K562 (cell line): ENCODE measurements around the gene SLC30A4. TPM values are rescaled to one million over a fixed set of nuclear protein-coding genes. Genes with fewer than 3 reads are reported as not detected.
A peak's percentile ranks its signal among the peaks of the same experiment; 100 is the strongest.

Experiments used
- CBX1 ChIP-seq: sonication (generic); IDR thresholded peaks from 2 replicates; pipeline ENCODE4 v1.6.1; 2016; ENCODE audit warnings: antibody characterized with exemption, low read depth, mild to moderate bottlenecking
- CC2D1A ChIP-seq: fragments of 450-650 bp; IDR thresholded peaks from 2 replicates; pipeline ENCODE4 v1.6.1; 2017; ENCODE audit warnings: mild to moderate bottlenecking
- DDX20 ChIP-seq: fragments of 450-650 bp; IDR thresholded peaks from 2 replicates; pipeline ENCODE4 v1.6.1; 2016; ENCODE audit warnings: missing genetic modification characterization, low read depth, mild to moderate bottlenecking, missing compliant biosample characterization, moderate library complexity
- POLR2B ChIP-seq: fragments of 450-650 bp; IDR thresholded peaks from 2 replicates; pipeline ENCODE4 v1.6.1; 2018; ENCODE audit warnings: low read depth; ENCODE audit not compliant: partially characterized antibody
- SMAD3 ChIP-seq: fragments of 450-650 bp; formaldehyde crosslinking; conservative IDR thresholded peaks from 2 replicates; pipeline ENCODE4 v1.4.0; 2020; ENCODE audit warnings: mild to moderate bottlenecking
- SMC3 ChIP-seq: conservative IDR thresholded peaks from 2 replicates; pipeline ENCODE4 v1.6.1; 2011; ENCODE audit warnings: low read depth, low read length, improper control_type of control experiment; ENCODE audit not compliant: insufficient read depth
- THAP12 ChIP-seq: fragments of 250-450 bp; sonication (Bioruptor Pico); IDR thresholded peaks from 2 replicates; pipeline ENCODE4 v1.9.0; 2021; ENCODE audit warnings: mild to moderate bottlenecking, inconsistent platforms
- ZNF354B ChIP-seq: fragments of 250-450 bp; sonication (Bioruptor Pico); IDR thresholded peaks from 2 replicates; pipeline ENCODE4 v1.4.0; 2020
- polyA plus RNA-seq, 8 experiments: library from polyadenylated mRNA; depleted of rRNA in 4 of 8; stranded (reverse) in 5 of 8; unstranded in 3 of 8; fragments of >200 nt; fragmentation: Nextera tagmentation in 2 of 8; fragmentation: Illumina TruSeq in 1 of 8; extraction: Ambion mirVana in 2 of 8; extraction: Trizol in 1 of 8; gene quantifications; 2 replicates each; pipeline versions ENCODE4 v1.2.1 to v1.2.3, GENCODE V29; 2011 to 2014; ENCODE audit warnings: inconsistent platforms in 1 of 8, missing spikeins in 1 of 8
- total RNA-seq, 7 experiments: library from RNA; depleted of rRNA in 6 of 7; stranded (reverse); fragments of >200 nt in 6 of 7; fragmentation: Illumina TruSeq in 2 of 7; extraction: Trizol in 2 of 7; gene quantifications; 2 replicates each; pipeline versions ENCODE4 v1.2.1 to v1.2.3, GENCODE V29; 2011 to 2021; ENCODE audit warnings: low replicate concordance in 1 of 7
- TF ChIP-seq, protein P1 (sequence below), 2 experiments: fragments of 450-650 bp; formaldehyde crosslinking in 1 of 2; IDR thresholded peaks; 2 replicates each; pipeline versions ENCODE4 v1.4.0 to v1.6.1; 2014 to 2020; ENCODE audit warnings: mild to moderate bottlenecking in 2 of 2, borderline replicate concordance in 1 of 2, low read depth in 1 of 2
- TF ChIP-seq, protein P2 (sequence below), 3 experiments: IDR thresholded peaks in 2 of 3; conservative IDR thresholded peaks in 1 of 3; 2 replicates each; pipeline ENCODE4 v1.5.1; 2011 to 2012; ENCODE audit warnings: low read length in 3 of 3, mild to moderate bottlenecking in 3 of 3, control low read depth in 2 of 3, improper control_type of control experiment in 1 of 3, inconsistent platforms in 1 of 3, low read depth in 1 of 3, mixed read lengths in 1 of 3, moderate library complexity in 1 of 3; ENCODE audit not compliant: insufficient read depth in 2 of 3
- TF ChIP-seq, protein P3 (sequence below): fragments of 450-650 bp; formaldehyde crosslinking; IDR thresholded peaks from 2 replicates; pipeline ENCODE4 v1.4.0; 2020; ENCODE audit warnings: mild to moderate bottlenecking, moderate library complexity

Gene SLC30A4
- total and polyA plus RNA-seq, 9 of the 15 experiments (the other 6 are each of a cell fraction or from before 2014, with no cell fraction given), result 0.21 to 0.73 (median 0.36) TPM

DNA sequence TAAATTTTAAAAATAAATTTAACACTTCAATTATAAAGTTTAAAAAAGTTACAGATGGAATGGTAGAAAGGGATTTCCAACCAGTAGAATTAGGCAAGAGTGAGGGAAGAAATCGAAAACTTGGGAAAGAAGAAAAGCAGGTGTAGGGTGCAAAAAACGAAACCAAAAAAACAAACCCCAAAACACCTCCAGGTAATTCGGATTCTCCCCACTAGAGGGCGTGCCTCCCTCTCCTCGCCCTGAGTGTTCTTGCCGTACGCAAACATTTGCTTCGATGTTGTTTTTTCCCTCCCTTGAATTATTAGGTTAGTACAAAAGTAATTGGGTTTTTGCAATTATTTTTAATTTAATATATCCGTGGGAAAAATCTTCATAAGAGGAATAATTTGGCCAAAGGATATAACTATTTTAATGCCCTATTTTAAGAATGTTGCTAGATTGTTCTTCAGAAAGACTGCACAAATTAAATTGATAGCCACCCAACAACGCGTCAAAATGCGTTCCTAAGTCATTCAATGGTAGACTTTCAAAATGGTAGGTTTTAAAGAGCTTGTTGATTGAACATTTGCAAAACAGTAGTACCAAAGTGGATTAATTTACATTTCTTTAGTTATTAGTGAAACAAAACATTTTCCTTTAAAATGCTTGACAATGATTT, 63.7 kb downstream of the SLC30A4 start (continued):
- TF ChIP-seq, protein P1, sequence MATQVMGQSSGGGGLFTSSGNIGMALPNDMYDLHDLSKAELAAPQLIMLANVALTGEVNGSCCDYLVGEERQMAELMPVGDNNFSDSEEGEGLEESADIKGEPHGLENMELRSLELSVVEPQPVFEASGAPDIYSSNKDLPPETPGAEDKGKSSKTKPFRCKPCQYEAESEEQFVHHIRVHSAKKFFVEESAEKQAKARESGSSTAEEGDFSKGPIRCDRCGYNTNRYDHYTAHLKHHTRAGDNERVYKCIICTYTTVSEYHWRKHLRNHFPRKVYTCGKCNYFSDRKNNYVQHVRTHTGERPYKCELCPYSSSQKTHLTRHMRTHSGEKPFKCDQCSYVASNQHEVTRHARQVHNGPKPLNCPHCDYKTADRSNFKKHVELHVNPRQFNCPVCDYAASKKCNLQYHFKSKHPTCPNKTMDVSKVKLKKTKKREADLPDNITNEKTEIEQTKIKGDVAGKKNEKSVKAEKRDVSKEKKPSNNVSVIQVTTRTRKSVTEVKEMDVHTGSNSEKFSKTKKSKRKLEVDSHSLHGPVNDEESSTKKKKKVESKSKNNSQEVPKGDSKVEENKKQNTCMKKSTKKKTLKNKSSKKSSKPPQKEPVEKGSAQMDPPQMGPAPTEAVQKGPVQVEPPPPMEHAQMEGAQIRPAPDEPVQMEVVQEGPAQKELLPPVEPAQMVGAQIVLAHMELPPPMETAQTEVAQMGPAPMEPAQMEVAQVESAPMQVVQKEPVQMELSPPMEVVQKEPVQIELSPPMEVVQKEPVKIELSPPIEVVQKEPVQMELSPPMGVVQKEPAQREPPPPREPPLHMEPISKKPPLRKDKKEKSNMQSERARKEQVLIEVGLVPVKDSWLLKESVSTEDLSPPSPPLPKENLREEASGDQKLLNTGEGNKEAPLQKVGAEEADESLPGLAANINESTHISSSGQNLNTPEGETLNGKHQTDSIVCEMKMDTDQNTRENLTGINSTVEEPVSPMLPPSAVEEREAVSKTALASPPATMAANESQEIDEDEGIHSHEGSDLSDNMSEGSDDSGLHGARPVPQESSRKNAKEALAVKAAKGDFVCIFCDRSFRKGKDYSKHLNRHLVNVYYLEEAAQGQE (IDR thresholded peaks at IDR 0.05; ENCODE audit: borderline replicate concordance), result peak; percentile 67
- TF ChIP-seq, protein P1 (CRISPR knock-in tag; IDR thresholded peaks at IDR 0.05; ENCODE audit: low read depth), result no peak
- TF ChIP-seq, protein P2, sequence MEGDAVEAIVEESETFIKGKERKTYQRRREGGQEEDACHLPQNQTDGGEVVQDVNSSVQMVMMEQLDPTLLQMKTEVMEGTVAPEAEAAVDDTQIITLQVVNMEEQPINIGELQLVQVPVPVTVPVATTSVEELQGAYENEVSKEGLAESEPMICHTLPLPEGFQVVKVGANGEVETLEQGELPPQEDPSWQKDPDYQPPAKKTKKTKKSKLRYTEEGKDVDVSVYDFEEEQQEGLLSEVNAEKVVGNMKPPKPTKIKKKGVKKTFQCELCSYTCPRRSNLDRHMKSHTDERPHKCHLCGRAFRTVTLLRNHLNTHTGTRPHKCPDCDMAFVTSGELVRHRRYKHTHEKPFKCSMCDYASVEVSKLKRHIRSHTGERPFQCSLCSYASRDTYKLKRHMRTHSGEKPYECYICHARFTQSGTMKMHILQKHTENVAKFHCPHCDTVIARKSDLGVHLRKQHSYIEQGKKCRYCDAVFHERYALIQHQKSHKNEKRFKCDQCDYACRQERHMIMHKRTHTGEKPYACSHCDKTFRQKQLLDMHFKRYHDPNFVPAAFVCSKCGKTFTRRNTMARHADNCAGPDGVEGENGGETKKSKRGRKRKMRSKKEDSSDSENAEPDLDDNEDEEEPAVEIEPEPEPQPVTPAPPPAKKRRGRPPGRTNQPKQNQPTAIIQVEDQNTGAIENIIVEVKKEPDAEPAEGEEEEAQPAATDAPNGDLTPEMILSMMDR (IDR thresholded peaks at IDR 0.05 in 2 of 3, conservative IDR thresholded peaks at IDR 0.05 in 1 of 3; ENCODE audit: insufficient read depth in 2 of 3, low read depth in 1 of 3, low read length in 3 of 3), result peak; percentile 81 to 91 (median 87)
- TF ChIP-seq, protein P3, sequence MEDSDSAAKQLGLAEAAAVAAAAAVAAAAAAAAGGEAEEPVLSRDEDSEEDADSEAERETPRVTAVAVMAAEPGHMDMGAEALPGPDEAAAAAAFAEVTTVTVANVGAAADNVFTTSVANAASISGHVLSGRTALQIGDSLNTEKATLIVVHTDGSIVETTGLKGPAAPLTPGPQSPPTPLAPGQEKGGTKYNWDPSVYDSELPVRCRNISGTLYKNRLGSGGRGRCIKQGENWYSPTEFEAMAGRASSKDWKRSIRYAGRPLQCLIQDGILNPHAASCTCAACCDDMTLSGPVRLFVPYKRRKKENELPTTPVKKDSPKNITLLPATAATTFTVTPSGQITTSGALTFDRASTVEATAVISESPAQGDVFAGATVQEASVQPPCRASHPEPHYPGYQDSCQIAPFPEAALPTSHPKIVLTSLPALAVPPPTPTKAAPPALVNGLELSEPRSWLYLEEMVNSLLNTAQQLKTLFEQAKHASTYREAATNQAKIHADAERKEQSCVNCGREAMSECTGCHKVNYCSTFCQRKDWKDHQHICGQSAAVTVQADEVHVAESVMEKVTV (CRISPR knock-in tag), result peak; percentile 35; the same call in 1 of the 2 replicates
- TF ChIP-seq THAP12 (CRISPR knock-in tag) (no peak), CC2D1A (peak; percentile 60; the same call in 1 of the 2 replicates), DDX20 (tag) (no peak), POLR2B (no peak), ZNF354B (CRISPR knock-in tag) (no peak), SMC3 (peak; percentile 61), SMAD3 (CRISPR knock-in tag) (no peak), CBX1 (no peak)
